H1 (cell line): ENCODE measurements around the gene DFFA. TPM values are rescaled to one million over a fixed set of nuclear protein-coding genes. Genes with fewer than 3 reads are reported as not detected.

ENCODE experiments used
- BACH1 ChIP-seq: IDR thresholded peaks from 2 replicates; pipeline ENCODE4 v1.6.1; 2012; ENCODE audit warnings: low read length, improper control_type of control experiment
- CHD7 ChIP-seq: fragments of 300-600 bp; sonication (generic); IDR thresholded peaks from 2 replicates; pipeline ENCODE4 v1.7.1; 2012; ENCODE audit warnings: low read length, moderate library complexity, mild to moderate bottlenecking, inconsistent platforms; ENCODE audit not compliant: insufficient replicate concordance
- JUN ChIP-seq: IDR thresholded peaks from 2 replicates; pipeline ENCODE4 v1.6.1; 2011; ENCODE audit warnings: low read depth, mild to moderate bottlenecking, improper control_type of control experiment, low read length
- JUND ChIP-seq: IDR thresholded peaks from 2 replicates; pipeline ENCODE4 v1.6.1; 2011; ENCODE audit warnings: mild to moderate bottlenecking, improper control_type of control experiment, low read length
- RXRA ChIP-seq: IDR thresholded peaks from 2 replicates; pipeline ENCODE4 v1.6.1; 2011; ENCODE audit warnings: low read depth, mild to moderate bottlenecking, low read length, moderate library complexity; ENCODE audit not compliant: insufficient read depth
- SUZ12 ChIP-seq: fragments of 200-600 bp; sonication (generic); IDR thresholded peaks from 2 replicates; pipeline ENCODE4 v1.6.1; 2012; ENCODE audit warnings: mild to moderate bottlenecking, inconsistent platforms, low read length, moderate library complexity, mixed read lengths
- polyA plus RNA-seq, 7 experiments: library from polyadenylated mRNA; depleted of rRNA in 3 of 7; stranded (reverse) in 5 of 7; unstranded in 2 of 7; fragments of >200 nt in 5 of 7; fragments of 200-250 nt in 2 of 7; gene quantifications; 1 replicate in 5 of 7; 2 replicates in 1 of 7; 4 replicates in 1 of 7; pipeline versions ENCODE4 v1.2.1 to v1.2.3, GENCODE V29; 2011 to 2013; ENCODE audit warnings: missing spikeins in 2 of 7, mixed read lengths in 2 of 7
- total RNA-seq: library from RNA; stranded (reverse); fragmentation: NEBNext Ultra II Directional; extraction: Animal tissue kit (Norgen Biotek cat#: 25700); gene quantifications from 2 replicates; pipeline ENCODE4 v1.2.1, GENCODE V29; 2021

DFFA gene
- total and polyA plus RNA-seq, 2 of the 8 experiments (the other 6 are each of a cell fraction or from before 2014, with no cell fraction given): 34.3 to 79.9 TPM

GRCh38 chr1:10421637-10422036 is 50.7 kb downstream of the DFFA start (continued):
- TF ChIP-seq CHD7 (no peak), SUZ12 (no peak), JUN (no peak), RXRA (no peak), JUND (no peak), BACH1 (no peak)
